Right lobe of liver (tissue), 6 donors: ENCODE results near the gene ZNF276. TPM values are rescaled to one million over a fixed set of nuclear protein-coding genes. Genes with fewer than 3 reads are reported as not detected.

Source experiments
- ATAC-seq, 4 donors: fragments of 200-7000 bp; cut with Tn5 transposase; one replicate each; pipeline ENCODE4 v1.9.1; 2020; ENCODE audit warnings: mild to moderate bottlenecking in 4 of 4, moderate library complexity in 4 of 4
- DNase-seq, 3 donors: peaks; one replicate each; pipeline ENCODE4 v3.0.0-alpha.2; 2020
- H3K27ac ChIP-seq, 3 donors: fragments of 200-600 bp; one replicate each; pipeline ENCODE4 v1.8.0; 2022
- H3K27me3 ChIP-seq, 2 donors: fragments of 200-600 bp; one replicate each; pipeline ENCODE4 v1.8.0; 2022
- H3K36me3 ChIP-seq, 4 donors: fragments of 200-600 bp; sonication (generic) in 1 of 4; one replicate each; pipeline versions ENCODE4 v1.5.1 to v1.8.0; 2017 to 2022; ENCODE audit warnings: control low read depth in 1 of 4
- H3K4me1 ChIP-seq, 4 donors: fragments of 200-600 bp; sonication (generic) in 1 of 4; one replicate each; pipeline versions ENCODE4 v1.5.1 to v1.8.0; 2017 to 2022; ENCODE audit warnings: control low read depth in 1 of 4
- H3K4me3 ChIP-seq, 3 donors: fragments of 200-600 bp; one replicate each; pipeline ENCODE4 v1.8.0; 2022
- H3K9me3 ChIP-seq, 4 donors: fragments of 200-600 bp; sonication (generic) in 1 of 4; one replicate each; pipeline versions ENCODE4 v1.5.1 to v1.8.0; 2017 to 2022; ENCODE audit warnings: control low read depth in 1 of 4
- CTCF ChIP-seq, 4 donors: fragments of 200-600 bp in 3 of 4; fragments of 450-650 bp in 1 of 4; IDR thresholded peaks; one replicate each; pipeline versions ENCODE4 v1.5.1 to v1.8.0; 2016 to 2022; ENCODE audit warnings: antibody characterized with exemption in 4 of 4, mild to moderate bottlenecking in 2 of 4
- POLR2A ChIP-seq: fragments of 450-650 bp; IDR thresholded peaks from one replicate; pipeline ENCODE4 v1.6.1; 2017; ENCODE audit warnings: antibody characterized with exemption, mild to moderate bottlenecking
- WGBS: methylation state at CpG from one replicate; pipeline ENCODE4 v1.1.6; 2018; ENCODE audit warnings: low coverage, low lambda C conversion rate; ENCODE audit not compliant: insufficient coverage; ENCODE audit errors: missing lambda C conversion rate; 5-methylcytosine and 5-hydroxymethylcytosine counted together
- intact Hi-C, 2 donors: fragments of 100-400 bp; cut with DNase I; formaldehyde crosslinking; loops; one replicate each; pipeline versions ENCODE4 v1.11.2 to v1.14.1; 2022
- total RNA-seq, 6 experiments: library from RNA; depleted of rRNA in 2 of 6; stranded (reverse); fragments of >200 nt in 2 of 6; fragmentation: NEBNext Ultra II Directional in 3 of 6; extraction: Animal tissue kit (Norgen Biotek cat#: 25700) in 3 of 6; gene quantifications; one replicate each; pipeline versions ENCODE4 v1.1.0 to v1.2.4, GENCODE V29; 2016 to 2023
- donor health status: DM: no; HTN: yes; CAD: no.
- donor health status: DM: no; HTN: no; CAD: no.
- donor health status: DM: no; HTN: no; CAD: no.
- donor health status: DM: no; HTN: yes; CAD: no.
- donor health status: DM: no; HTN: yes; CAD: no.

Gene ZNF276
- total RNA-seq, 6 experiments from 2014 or later: 6.9 to 13.4 (median 9.1) TPM

GRCh38 chr16:89711601-89712273 is 9.6 kb upstream of the ZNF276 start:
- TF ChIP-seq CTCF (IDR thresholded peaks at IDR 0.05) (no peak), POLR2A (no peak)
- H3K27me3 ChIP-seq: no peaks in the 10 kb centered on the region
- intact Hi-C loops: loop anchor here in 1 of 2 donors (5.0 kb wide), 1 partner anchor 86 kb away; no protein-coding TSS in a partner anchor
- H3K4me1 ChIP-seq: peaks cover 0 to 6% (median 0%) of the 10 kb centered on the region in 4 donors
- H3K27ac ChIP-seq: no peak overlapping the region
- WGBS: 11% methylated on average over 8 of the region's 48 CpGs
- H3K36me3 ChIP-seq: no peaks in the 10 kb centered on the region
- peak overlapping the region in 2 of 3 donors; percentile 31 to 54 for H3K4me3 ChIP-seq
- peak in 1 of 3 donors; percentile 61 for DNase-seq
- ATAC-seq: peak; percentile 65 to 85 (median 78)
- no peaks in the 10 kb centered on the region for H3K9me3 ChIP-seq

DNA sequence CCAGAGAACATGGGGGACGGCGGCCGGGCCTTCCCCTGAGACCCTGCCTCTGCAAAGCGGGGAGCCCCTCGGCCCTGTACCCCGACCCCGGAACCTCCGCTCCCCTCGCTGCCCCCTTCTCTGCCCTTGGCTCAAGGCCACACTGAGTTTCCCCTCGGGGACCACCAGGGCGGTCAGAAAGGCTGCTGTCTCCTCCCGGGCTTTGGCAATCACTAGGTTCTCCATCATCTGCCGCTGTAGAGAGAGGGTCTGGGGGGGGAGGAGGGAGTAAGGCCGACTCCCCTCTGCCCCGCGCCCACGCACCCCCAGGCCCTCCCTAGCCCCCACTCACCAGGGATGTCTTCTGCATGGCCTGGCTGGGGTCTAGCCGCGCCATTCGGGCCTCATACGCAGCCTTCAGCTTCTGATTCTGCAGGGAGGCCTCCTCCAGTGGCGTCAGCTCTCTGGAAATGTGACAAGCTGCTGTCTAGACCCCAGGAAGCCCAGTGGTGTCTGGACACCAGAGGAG is 9.0 kb upstream of the ZNF276 start:
- TF ChIP-seq POLR2A: no peak
- TF ChIP-seq CTCF (IDR thresholded peaks at IDR 0.05): no peak
- Histone ChIP-seq H3K4me1 (peaks cover 0 to 6% (median 0%) of the 10 kb centered on the region in 4 donors), H3K27ac (no peak overlapping the region), H3K27me3 (no peaks in the 10 kb centered on the region), H3K4me3 (peak overlapping the region in 2 of 3 donors; percentile 31 to 54), H3K36me3 (no peaks in the 10 kb centered on the region), H3K9me3 (no peaks in the 10 kb centered on the region)
- peak in 1 of 4 donors; percentile 4 for ATAC-seq
- 0% methylated on average over 1 of the region's 22 CpGs for WGBS
- intact Hi-C loops: loop anchor here in 1 of 2 donors (5.0 kb wide), 1 partner anchor 85 kb away; no protein-coding TSS in a partner anchor
- no peak for DNase-seq

DNA sequence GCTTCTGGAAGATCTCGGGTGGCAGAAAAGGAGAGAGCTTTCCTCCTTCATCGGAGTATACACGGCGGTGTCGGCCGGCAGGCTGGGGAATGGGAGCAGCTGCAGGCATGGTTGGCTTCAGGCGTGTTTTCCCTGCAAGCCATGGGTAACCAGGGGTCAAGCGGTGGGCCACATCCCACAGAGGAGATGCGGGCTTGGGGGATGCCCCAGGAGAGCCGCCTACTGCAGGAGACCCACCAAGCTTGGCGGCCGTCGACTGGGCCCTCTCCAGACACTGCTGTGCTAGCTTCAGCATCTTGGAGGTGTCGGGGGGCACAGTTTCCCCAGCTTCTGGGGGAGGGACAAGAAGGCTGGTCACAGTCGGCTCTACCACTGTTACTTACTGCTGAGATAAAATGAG is 4.8 kb upstream of the ZNF276 start:
- no peak for TF ChIP-seq CTCF (IDR thresholded peaks at IDR 0.05)
- no peak for TF ChIP-seq POLR2A
- no peak for DNase-seq

GRCh38 chr16:89716916-89717687 is 4.2 kb upstream of the ZNF276 start:
- Histone ChIP-seq H3K36me3 (no peaks in the 10 kb centered on the region), H3K9me3 (no peaks in the 10 kb centered on the region), H3K27me3 (no peaks in the 10 kb centered on the region), H3K4me3 (no peak overlapping the region), H3K27ac (no peak overlapping the region), H3K4me1 (peaks cover 0 to 11% (median 4%) of the 10 kb centered on the region in 4 donors)
- TF ChIP-seq CTCF (IDR thresholded peaks at IDR 0.05) (no peak), POLR2A (no peak)
- DNase-seq (no peak), ATAC-seq (no peak)
- intact Hi-C loops: no loop called here
- 81% methylated on average over 11 of the region's 29 CpGs for WGBS

More for the DNA sequence above, 4.8 kb upstream of the ZNF276 start:
- Histone ChIP-seq H3K4me1 (peaks cover 0 to 16% (median 4%) of the 10 kb centered on the region in 4 donors), H3K36me3 (no peaks in the 10 kb centered on the region), H3K9me3 (no peaks in the 10 kb centered on the region), H3K27me3 (no peaks in the 10 kb centered on the region), H3K4me3 (no peak overlapping the region), H3K27ac (no peak overlapping the region)
- ATAC-seq: no peak
- intact Hi-C loops: no loop called here
- WGBS: 87% methylated on average over 9 of the region's 15 CpGs
